GM04503 (cell line): ENCODE results near the gene ZNF423.

Source experiments
- DNase-seq: peaks from one replicate; pipeline ENCODE4 v3.0.0-alpha.2; 2012; ENCODE audit warnings: low read depth

Gene ZNF423

DNA sequence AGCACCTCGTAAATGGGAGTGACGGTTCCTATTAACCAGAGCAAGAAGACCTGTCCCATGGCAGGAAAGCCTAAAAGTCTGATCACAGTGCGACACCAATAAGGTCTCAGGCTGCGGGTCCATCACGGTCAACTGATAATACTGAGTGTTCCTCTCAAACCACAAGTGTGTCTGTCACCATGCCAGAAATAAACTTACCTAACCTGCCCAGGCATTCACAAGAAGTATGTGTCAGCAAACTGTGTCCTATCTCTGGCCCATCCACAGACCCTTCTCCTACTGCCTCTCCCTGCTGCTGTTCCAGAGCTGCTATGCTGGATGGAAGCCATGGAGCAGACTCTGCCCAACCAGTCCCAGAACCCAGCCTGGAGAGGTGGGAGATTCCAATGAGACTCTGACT, 73.5 kb downstream of the ZNF423 start:
- DNase-seq, result no peak

DNA sequence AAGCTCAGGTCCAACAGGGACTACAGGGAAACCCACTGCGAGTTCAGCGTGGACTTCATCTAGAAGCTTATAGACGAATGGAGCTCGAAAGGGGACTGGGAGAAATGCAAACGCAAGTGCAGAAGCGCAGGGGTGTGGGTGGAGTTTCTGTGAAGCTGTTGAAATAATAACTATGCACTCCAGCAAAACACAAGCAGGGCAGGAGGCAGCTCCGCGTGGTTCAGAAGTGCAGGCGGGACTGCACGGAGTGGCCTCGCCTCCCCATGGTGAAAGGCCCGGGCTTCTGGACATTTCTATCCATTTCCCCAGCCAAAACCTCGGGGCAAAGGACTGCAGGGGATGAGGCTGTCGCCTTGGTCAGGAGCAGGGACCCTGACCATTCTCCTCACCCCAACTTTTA, 74.5 kb downstream of the ZNF423 start:
- no peak for DNase-seq

GRCh38 chr16:49780433-49780832, 75.5 kb downstream of the ZNF423 start:
- DNase-seq, result no peak

GRCh38 chr16:49779979-49780378, 75.9 kb downstream of the ZNF423 start:
- no peak for DNase-seq

DNA sequence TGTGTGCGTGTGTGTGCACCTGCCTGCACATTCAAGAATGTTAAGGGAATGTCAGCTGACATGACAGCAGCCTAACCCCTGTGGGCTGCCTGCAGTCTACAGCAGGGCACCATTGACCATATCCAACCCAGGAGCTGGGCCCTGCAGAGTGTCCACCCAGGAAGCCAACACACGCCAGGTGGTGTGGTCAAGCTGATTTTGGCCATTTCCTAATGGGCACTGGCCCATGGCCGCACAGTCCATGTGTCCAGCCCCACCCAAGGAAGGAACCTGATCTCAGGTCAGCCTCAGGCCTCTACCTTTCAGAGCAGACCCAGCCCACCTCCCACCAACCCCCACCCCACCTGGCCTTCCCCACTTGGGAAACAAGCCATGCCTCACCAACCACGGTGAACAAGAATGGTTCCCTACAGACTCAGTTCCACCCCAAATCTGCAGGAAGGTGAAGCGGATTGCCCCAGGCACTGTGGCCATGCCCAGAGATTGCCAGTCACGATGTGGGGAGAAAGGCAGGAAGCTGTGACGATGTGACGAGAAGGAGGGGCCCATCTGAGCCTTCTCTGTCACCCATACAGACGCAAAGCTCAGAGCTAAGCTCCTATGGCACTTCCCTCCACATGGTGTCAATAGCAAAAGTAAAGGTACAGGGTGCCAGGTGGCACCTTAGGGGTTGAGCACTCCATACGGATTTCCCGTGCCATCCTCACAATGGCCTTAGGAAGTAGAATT, 77.5 kb downstream of the ZNF423 start:
- DNase-seq, result no peak

DNA sequence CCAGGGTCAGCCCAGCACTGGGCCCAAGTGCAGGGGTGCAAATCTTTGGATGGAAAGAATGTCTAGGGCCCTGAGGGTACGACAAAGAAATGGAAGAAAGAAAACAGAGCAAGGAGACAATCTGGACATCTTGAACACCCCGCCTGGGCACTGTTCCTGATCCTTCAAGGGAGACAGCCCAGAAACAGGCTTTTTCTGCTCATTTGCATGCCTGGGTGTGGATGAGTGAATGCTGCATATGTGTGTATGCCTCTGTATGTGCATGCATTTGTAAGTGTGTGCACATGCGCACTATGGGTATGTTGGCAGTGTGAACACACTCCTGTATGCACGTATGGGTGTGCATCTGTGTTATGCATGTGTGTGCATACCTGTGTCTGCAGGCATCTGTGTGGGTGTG, 79.2 kb downstream of the ZNF423 start:
- DNase-seq, result no peak

DNA sequence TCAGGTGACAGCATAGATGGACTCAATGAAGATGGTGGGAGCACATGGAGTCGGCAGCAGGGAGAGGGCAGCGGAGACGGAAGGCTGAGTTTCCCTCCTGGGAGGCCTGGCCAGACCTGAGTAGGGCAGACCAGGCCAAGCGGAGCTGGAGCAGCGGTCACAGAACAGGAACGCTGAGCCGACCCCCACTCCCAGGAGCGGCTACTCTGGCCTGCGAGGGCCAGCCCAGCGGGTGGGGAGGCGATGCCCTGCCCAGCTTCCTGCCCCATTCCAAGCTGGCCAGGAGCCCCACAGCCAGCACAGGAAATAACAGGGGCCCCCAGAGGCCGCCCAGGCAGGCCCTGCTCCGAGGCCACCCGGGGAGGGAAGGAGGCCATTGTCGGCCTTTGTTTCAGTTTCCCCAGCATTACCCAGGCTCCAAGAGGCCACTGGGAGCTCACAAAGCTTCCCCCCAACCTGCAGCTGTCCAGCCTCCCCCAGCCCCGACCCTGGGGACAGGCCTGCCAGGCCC, 79.8 kb downstream of the ZNF423 start:
- no peak for DNase-seq

GRCh38 chr16:49775581-49775980, 80.3 kb downstream of the ZNF423 start:
- no peak for DNase-seq

DNA sequence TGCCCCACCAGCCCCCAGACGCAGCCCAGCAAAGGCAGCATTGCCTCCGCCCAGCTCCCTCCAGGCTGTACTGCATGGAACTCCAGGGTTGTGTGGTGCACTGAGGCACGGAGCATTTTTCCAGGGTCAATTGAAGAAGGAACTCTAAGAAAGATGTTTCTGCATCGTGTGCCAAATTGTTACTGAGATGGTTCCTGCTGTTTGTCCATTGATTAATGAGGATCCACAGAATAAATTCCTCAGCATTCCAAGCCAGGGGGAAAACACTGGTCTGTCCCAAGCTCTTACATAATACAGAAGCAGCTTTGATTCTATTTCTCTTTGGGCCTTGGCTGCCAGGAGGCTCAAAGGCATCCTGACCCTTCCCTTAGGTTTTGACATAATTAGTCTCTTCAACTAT, 80.9 kb downstream of the ZNF423 start:
- DNase-seq, result no peak

- DNase-seq, result no peak
Observed at GRCh38 chr16:49773534-49774475, 82.1 kb downstream of the ZNF423 start.

DNA sequence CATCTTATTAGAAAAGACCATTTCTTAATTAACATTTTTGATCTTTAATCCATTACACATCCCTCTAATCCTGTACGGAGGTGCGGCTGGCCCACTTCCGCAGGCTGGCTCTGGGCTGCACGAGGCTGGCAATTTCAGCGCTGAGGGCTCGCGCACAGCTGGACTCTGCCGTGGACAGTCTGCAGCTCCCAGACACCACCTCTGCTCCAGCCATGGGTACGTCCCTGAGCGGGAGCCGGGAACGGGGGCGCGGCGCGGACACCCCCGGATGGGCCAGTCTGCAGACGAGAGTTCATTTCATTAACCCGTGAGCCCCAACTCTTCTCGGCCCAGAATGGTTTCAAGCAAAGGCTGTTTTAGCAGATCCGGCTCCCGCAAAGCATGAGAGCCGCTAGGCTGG, 87.9 kb downstream of the ZNF423 start:
- DNase-seq, result no peak

DNA sequence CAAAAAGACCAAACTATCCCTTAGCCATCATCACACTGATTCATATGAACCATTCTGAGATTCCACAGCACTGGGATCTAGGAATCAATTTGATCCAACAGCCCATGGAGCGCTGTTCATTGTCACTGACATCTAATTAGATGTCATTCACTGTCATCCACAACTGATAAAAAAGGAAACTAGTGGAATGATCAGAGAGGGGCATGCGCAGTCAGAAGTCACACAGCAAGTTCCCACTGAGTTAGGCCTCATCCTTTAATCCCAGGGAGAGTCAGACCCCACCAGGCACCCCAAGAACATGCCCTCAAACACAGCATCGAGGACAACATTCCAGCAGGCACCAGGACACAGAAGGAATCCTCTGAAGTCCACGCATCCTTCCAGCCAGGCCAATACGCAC, 88.5 kb downstream of the ZNF423 start:
- no peak for DNase-seq

DNA sequence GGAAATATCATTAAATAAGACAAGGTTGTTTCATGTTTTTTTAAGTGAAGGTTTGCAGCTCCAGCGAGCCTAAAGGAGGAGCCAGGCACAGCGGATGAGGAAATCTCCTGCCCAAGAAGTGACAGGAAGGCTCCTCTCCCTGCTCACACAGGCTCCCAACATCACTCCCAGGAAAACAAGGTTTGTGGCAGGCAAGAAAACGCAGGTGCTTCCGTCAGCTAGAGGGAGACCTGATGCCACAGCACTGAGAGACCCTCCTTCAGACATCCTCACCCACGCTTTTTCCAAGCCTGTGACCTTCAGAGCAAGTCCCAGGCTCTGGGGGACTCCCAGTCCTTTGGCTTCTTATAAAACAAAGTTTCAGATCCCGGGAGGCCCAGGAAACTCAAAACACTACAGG, 89.7 kb downstream of the ZNF423 start:
- no peak for DNase-seq

- no peak for DNase-seq
Observed at GRCh38 chr16:49763826-49764225, 92.1 kb downstream of the ZNF423 start.

- no peak for DNase-seq
Observed at GRCh38 chr16:49760815-49761214, 95.1 kb downstream of the ZNF423 start.

DNA sequence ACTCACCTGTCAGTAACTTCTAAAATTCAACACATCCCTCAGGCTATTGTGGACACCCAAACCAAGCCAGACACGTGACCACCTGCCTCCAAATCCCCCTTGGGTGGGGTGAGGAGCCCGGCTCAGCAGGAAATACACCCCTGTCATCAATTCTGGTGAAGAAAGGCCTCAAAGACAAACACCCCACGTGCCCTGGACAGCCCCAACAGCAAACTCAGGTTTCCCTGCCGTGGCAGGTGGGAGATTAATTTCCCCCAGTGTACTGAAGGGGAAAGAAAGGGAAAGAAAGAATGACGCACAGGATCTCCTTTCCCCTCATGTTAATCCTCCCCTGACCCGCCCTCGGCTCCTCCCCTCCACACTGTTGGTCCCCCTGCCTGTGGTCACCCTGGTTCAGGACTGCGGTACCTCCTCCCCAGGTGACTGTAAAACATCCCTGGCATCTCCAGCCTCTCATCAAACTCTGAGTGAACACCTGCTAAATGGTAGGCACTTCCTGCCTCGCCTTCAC, 98.3 kb downstream of the ZNF423 start:
- DNase-seq, result no peak

GRCh38 chr16:49756775-49757558, 98.9 kb downstream of the ZNF423 start:
- no peak for DNase-seq

DNA sequence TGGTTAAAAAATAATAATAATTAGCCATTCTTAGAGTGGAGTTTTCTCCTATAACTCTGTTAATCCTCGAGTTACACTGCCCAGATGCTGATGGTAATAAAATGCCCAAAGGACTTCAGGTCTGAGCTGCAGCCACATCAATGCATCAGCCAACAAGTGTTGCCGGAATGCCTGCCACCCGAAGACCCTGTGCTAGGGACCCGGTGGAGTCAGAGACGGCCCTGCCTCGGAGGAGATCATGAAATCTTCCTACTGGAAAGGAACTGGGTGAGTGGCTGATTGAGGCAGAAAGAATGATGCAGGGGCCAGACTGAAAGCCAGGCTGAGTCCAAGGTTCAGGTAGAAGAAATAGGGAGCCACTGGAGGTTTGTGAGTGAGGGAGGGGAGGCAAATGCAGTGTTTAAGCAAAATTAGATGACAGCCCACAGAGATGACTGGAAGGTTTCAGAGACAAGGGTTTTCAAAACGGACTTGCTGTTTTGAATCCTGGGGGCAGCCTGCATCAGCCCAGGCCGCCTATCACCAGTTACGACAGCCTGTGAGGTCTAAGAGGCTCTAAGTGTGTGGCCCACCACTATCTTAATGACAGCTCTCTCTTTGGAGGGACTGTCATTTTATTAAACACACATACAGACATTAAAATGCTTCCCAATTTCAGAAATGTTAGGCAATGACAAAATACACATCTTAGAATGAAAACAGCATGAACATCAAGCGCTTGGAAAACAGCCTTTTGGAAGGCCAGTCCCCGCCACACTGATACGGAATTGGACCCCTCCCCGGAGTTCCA, 100.0 kb downstream of the ZNF423 start:
- DNase-seq, result no peak

DNA sequence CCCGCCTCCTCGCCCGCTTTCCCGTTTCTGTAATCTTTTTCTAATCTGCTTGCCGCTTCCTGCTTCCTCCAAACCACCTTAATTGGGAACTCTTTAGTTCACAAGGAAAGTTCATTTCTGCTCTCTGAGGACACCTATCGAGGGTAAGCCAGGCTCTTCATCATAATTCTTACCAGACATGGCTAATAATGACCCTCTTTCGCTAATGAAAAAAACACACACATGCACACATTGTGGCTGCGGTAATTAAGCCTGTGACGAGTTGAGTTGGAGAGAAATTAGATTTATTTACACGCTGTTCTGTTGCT, 100.6 kb downstream of the ZNF423 start:
- DNase-seq, result no peak

- DNase-seq, result no peak
Observed at GRCh38 chr16:49754495-49755312, 101.2 kb downstream of the ZNF423 start.
